CD4-positive, alpha-beta memory T cell (primary cell): ENCODE measurements around the gene PLEKHA7. TPM values are rescaled to one million over a fixed set of nuclear protein-coding genes. Genes with fewer than 3 reads are reported as not detected.

ENCODE experiments used
- CTCF ChIA-PET: fragments of 350-600 bp; sonication (Branson Sonifier 250); formaldehyde crosslinking; loops from one replicate; lab custom pipeline; 2021; ENCODE audit warnings: inconsistent platforms; ENCODE audit not compliant: partially characterized antibody; lab: Charles Lee
- POLR2A ChIA-PET: fragments of 350-600 bp; sonication (Branson Sonifier 250); formaldehyde crosslinking; loops from one replicate; lab custom pipeline; 2021; ENCODE audit not compliant: partially characterized antibody; lab: Charles Lee
- DNase-seq, 5 donors: peaks; one replicate each; pipeline versions ENCODE4 v3.0.0 to v3.0.0-alpha.2; 2020 to 2022; ENCODE audit warnings: mixed read lengths in 1 of 5
- H3K27ac ChIP-seq: one replicate; pipeline ENCODE4 v1.7.0; 2013; ENCODE audit warnings: low read depth, low read length
- H3K27me3 ChIP-seq: 2 replicates; pipeline ENCODE4 v1.7.0; 2013; ENCODE audit warnings: mild to moderate bottlenecking, low read length, moderate library complexity; ENCODE audit not compliant: insufficient read depth
- H3K36me3 ChIP-seq: 2 replicates; pipeline ENCODE4 v1.7.0; 2013; ENCODE audit warnings: mild to moderate bottlenecking, low read length, moderate library complexity; ENCODE audit not compliant: insufficient read depth
- H3K4me1 ChIP-seq: 2 replicates; pipeline ENCODE4 v1.7.0; 2013; ENCODE audit warnings: mild to moderate bottlenecking, low read length, moderate library complexity; ENCODE audit not compliant: insufficient read depth
- H3K4me3 ChIP-seq, 2 donors: one replicate each; pipeline ENCODE4 v1.7.0; 2013; ENCODE audit warnings: low read length in 2 of 2, mild to moderate bottlenecking in 1 of 2
- H3K9me3 ChIP-seq, 2 donors: one replicate each; pipeline ENCODE4 v1.7.0; 2013; ENCODE audit warnings: low read length in 2 of 2, control low read depth in 1 of 2; ENCODE audit not compliant: control insufficient read depth in 1 of 2
- H3K27ac Mint-ChIP-seq, 7 donors: one replicate each; pipeline ENCODE4 v1.8.0; 2020 to 2021; ENCODE audit warnings: mixed read lengths in 7 of 7, mild to moderate bottlenecking in 6 of 7, inconsistent platforms in 3 of 7, moderate library complexity in 3 of 7
- H3K27me3 Mint-ChIP-seq, 2 donors: one replicate each; pipeline ENCODE4 v1.8.0; 2020 to 2021; ENCODE audit warnings: mixed read lengths in 2 of 2
- H3K36me3 Mint-ChIP-seq, 2 donors: one replicate each; pipeline ENCODE4 v1.8.0; 2020 to 2021; ENCODE audit warnings: mixed read lengths in 2 of 2, inconsistent platforms in 1 of 2, mild to moderate bottlenecking in 1 of 2
- H3K4me1 Mint-ChIP-seq, 4 donors: one replicate each; pipeline ENCODE4 v1.8.0; 2020 to 2021; ENCODE audit warnings: mixed read lengths in 4 of 4, mild to moderate bottlenecking in 1 of 4
- H3K4me3 Mint-ChIP-seq, 8 donors: one replicate each; pipeline ENCODE4 v1.8.0; 2020 to 2021; ENCODE audit warnings: mixed read lengths in 8 of 8, mild to moderate bottlenecking in 7 of 8, moderate library complexity in 6 of 8, inconsistent platforms in 3 of 8
- H3K9me3 Mint-ChIP-seq, 8 donors: one replicate each; pipeline ENCODE4 v1.8.0; 2020 to 2021; ENCODE audit warnings: mixed read lengths in 8 of 8, mild to moderate bottlenecking in 5 of 8, inconsistent platforms in 3 of 8, moderate library complexity in 1 of 8
- intact Hi-C: fragments of 100-400 bp; cut with micrococcal nuclease; formaldehyde crosslinking; loops from one replicate; pipeline ENCODE4 v1.15.1; 2023
- polyA plus RNA-seq, 2 donors: library from polyadenylated mRNA; unstranded; fragments of 300-500 nt; fragmentation: Illumina TruSeq; gene quantifications; one replicate each; pipeline ENCODE4 v1.2.3, GENCODE V29; 2021
- total RNA-seq, 2 experiments: library from RNA; stranded (reverse); gene quantifications; one replicate each; pipeline ENCODE4 v1.2.3, GENCODE V29; 2021

PLEKHA7 gene
- total and polyA plus RNA-seq, 4 experiments from 2014 or later: 1.6 to 8.3 (median 6.0) TPM

DNA sequence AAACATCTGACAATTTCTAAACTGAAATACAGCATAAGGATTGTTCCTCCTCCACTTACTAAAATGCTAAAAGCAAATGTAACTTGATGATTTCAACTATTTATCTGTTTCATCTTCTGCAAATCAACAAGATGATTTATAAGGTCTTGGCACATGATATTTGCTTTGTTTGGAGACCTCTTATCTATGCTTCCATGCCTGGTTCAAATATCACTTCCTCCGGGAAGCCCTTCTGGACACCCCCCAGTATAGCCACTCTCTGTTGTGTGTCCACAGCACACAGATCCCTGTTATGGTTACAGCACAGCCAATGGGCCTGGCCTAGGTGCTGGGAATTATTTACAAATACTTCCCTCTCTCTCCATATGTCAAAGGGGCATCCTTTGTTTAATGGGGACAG, 160.9 kb downstream of the PLEKHA7 start:
- Mint-ChIP-seq H3K27ac (peak overlapping the region in 1 of 7 donors; percentile 42), H3K4me3 (no peak overlapping the region), H3K27me3 (no peaks in the 10 kb centered on the region), H3K4me1 (no peaks in the 10 kb centered on the region), H3K36me3 (peaks cover 17 to 28% of the 10 kb centered on the region in 2 donors), H3K9me3 (no peaks in the 10 kb centered on the region)
- no peaks in the 10 kb centered on the region for H3K9me3 ChIP-seq
- H3K4me3 ChIP-seq: no peak overlapping the region
- ChIA-PET POLR2A (no interaction called here), CTCF (no interaction called here)
- no peaks in the 10 kb centered on the region for H3K4me1 ChIP-seq
- no peak overlapping the region for H3K27ac ChIP-seq
- no peaks in the 10 kb centered on the region for H3K27me3 ChIP-seq
- no peaks in the 10 kb centered on the region for H3K36me3 ChIP-seq
- intact Hi-C loops: no loop called here
- DNase-seq: no peak

- no peaks in the 10 kb centered on the region for H3K9me3 ChIP-seq
- peaks cover 8 to 18% of the 10 kb centered on the region in 2 donors for H3K36me3 Mint-ChIP-seq
- no peak overlapping the region for H3K4me3 Mint-ChIP-seq
- no peak overlapping the region for H3K27ac ChIP-seq
- no peaks in the 10 kb centered on the region for H3K4me1 Mint-ChIP-seq
- CTCF ChIA-PET: no interaction called here
- no peaks in the 10 kb centered on the region for H3K36me3 ChIP-seq
- H3K4me3 ChIP-seq: no peak overlapping the region
- H3K27ac Mint-ChIP-seq: no peak overlapping the region
- no peaks in the 10 kb centered on the region for H3K4me1 ChIP-seq
- no peak for DNase-seq
- no peaks in the 10 kb centered on the region for H3K9me3 Mint-ChIP-seq
- intact Hi-C loops: no loop called here
- POLR2A ChIA-PET: no interaction called here
- H3K27me3 Mint-ChIP-seq: no peaks in the 10 kb centered on the region
- no peaks in the 10 kb centered on the region for H3K27me3 ChIP-seq
These were observed 167.9 kb downstream of the PLEKHA7 start for GRCh38 chr11:16846305-16846704.

GRCh38 chr11:16844268-16844771, 169.9 kb downstream of the PLEKHA7 start:
- Histone ChIP-seq H3K27me3 (no peaks in the 10 kb centered on the region), H3K4me1 (no peaks in the 10 kb centered on the region), H3K27ac (no peak overlapping the region), H3K9me3 (no peaks in the 10 kb centered on the region), H3K4me3 (no peak overlapping the region), H3K36me3 (no peaks in the 10 kb centered on the region)
- H3K4me1 Mint-ChIP-seq: no peaks in the 10 kb centered on the region
- intact Hi-C loops: no loop called here
- POLR2A ChIA-PET: no interaction called here
- H3K36me3 Mint-ChIP-seq: peaks cover 8 to 31% of the 10 kb centered on the region in 2 donors
- DNase-seq: no peak
- H3K9me3 Mint-ChIP-seq: no peaks in the 10 kb centered on the region
- CTCF ChIA-PET: interaction anchor here (1.0 kb wide), 1 partner anchor 24 kb away, joined by 3 read pairs; no protein-coding TSS in a partner anchor
- no peak overlapping the region for H3K4me3 Mint-ChIP-seq
- H3K27ac Mint-ChIP-seq: no peak overlapping the region
- no peaks in the 10 kb centered on the region for H3K27me3 Mint-ChIP-seq

GRCh38 chr11:16843294-16843693, 170.9 kb downstream of the PLEKHA7 start:
- CTCF ChIA-PET: no interaction called here
- Mint-ChIP-seq H3K4me3 (no peak overlapping the region), H3K9me3 (no peaks in the 10 kb centered on the region), H3K36me3 (peaks cover 8 to 31% of the 10 kb centered on the region in 2 donors), H3K4me1 (no peaks in the 10 kb centered on the region), H3K27me3 (no peaks in the 10 kb centered on the region), H3K27ac (no peak overlapping the region)
- Histone ChIP-seq H3K27me3 (no peaks in the 10 kb centered on the region), H3K9me3 (no peaks in the 10 kb centered on the region), H3K4me1 (no peaks in the 10 kb centered on the region), H3K27ac (no peak overlapping the region), H3K4me3 (no peak overlapping the region), H3K36me3 (no peaks in the 10 kb centered on the region)
- POLR2A ChIA-PET: no interaction called here
- no peak for DNase-seq
- intact Hi-C loops: no loop called here

GRCh38 chr11:16841984-16842383, 172.2 kb downstream of the PLEKHA7 start:
- intact Hi-C loops: no loop called here
- H3K9me3 Mint-ChIP-seq: no peaks in the 10 kb centered on the region

GRCh38 chr11:16841481-16841880, 172.7 kb downstream of the PLEKHA7 start:
- H3K9me3 Mint-ChIP-seq: no peaks in the 10 kb centered on the region
- no peak overlapping the region for H3K4me3 ChIP-seq
- peaks cover 11 to 28% of the 10 kb centered on the region in 2 donors for H3K36me3 Mint-ChIP-seq
- DNase-seq: no peak
- H3K4me3 Mint-ChIP-seq: no peak overlapping the region
- CTCF ChIA-PET: no interaction called here
- no peaks in the 10 kb centered on the region for H3K36me3 ChIP-seq
- POLR2A ChIA-PET: no interaction called here
- intact Hi-C loops: no loop called here
- no peaks in the 10 kb centered on the region for H3K27me3 Mint-ChIP-seq
- H3K4me1 ChIP-seq: no peaks in the 10 kb centered on the region
- no peaks in the 10 kb centered on the region for H3K4me1 Mint-ChIP-seq
- no peaks in the 10 kb centered on the region for H3K9me3 ChIP-seq
- H3K27ac ChIP-seq: no peak overlapping the region
- H3K27me3 ChIP-seq: no peaks in the 10 kb centered on the region
- no peak overlapping the region for H3K27ac Mint-ChIP-seq

More at GRCh38 chr11:16841984-16842383, 172.2 kb downstream of the PLEKHA7 start:
- no peak for DNase-seq
- Mint-ChIP-seq H3K27ac (no peak overlapping the region), H3K36me3 (peaks cover 11 to 31% of the 10 kb centered on the region in 2 donors), H3K27me3 (no peaks in the 10 kb centered on the region), H3K4me1 (no peaks in the 10 kb centered on the region), H3K4me3 (no peak overlapping the region)
- ChIA-PET POLR2A (no interaction called here), CTCF (no interaction called here)
- no peaks in the 10 kb centered on the region for H3K4me1 ChIP-seq
- H3K4me3 ChIP-seq: no peak overlapping the region
- H3K36me3 ChIP-seq: no peaks in the 10 kb centered on the region
- no peaks in the 10 kb centered on the region for H3K27me3 ChIP-seq
- no peaks in the 10 kb centered on the region for H3K9me3 ChIP-seq
- H3K27ac ChIP-seq: no peak overlapping the region

DNA sequence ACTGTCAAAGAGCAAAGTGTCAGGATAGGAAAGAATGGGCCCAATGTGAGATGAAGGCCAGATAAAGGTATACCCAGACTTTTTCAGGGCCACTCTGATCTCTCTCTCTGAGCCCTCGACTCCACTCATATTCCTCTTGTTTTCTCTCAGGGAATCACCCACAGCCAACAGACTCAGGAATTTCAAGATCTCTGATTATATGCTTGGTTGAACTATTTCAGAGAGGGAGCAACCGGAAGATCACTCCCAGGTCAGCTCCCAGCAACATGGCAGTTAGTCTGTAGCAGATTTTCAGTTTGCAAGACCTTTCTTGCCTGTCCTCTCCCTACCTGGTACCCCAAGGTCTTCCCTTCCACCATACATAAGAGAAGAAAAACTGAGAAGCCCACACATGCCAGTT, 173.3 kb downstream of the PLEKHA7 start:
- POLR2A ChIA-PET: no interaction called here
- intact Hi-C loops: no loop called here
- Histone ChIP-seq H3K27me3 (no peaks in the 10 kb centered on the region), H3K36me3 (no peaks in the 10 kb centered on the region), H3K4me3 (no peak overlapping the region), H3K9me3 (no peaks in the 10 kb centered on the region), H3K4me1 (no peaks in the 10 kb centered on the region), H3K27ac (no peak overlapping the region)
- Mint-ChIP-seq H3K9me3 (no peaks in the 10 kb centered on the region), H3K27me3 (no peaks in the 10 kb centered on the region), H3K27ac (no peak overlapping the region), H3K4me1 (no peaks in the 10 kb centered on the region), H3K36me3 (peaks cover 11 to 28% of the 10 kb centered on the region in 2 donors), H3K4me3 (no peak overlapping the region)
- DNase-seq: no peak
- CTCF ChIA-PET: no interaction called here

GRCh38 chr11:16839821-16840220, 174.4 kb downstream of the PLEKHA7 start:
- ChIA-PET CTCF (no interaction called here), POLR2A (no interaction called here)
- DNase-seq: no peak
- Histone ChIP-seq H3K4me3 (no peak overlapping the region), H3K9me3 (no peaks in the 10 kb centered on the region), H3K27me3 (no peaks in the 10 kb centered on the region), H3K36me3 (no peaks in the 10 kb centered on the region), H3K27ac (no peak overlapping the region), H3K4me1 (no peaks in the 10 kb centered on the region)
- no peaks in the 10 kb centered on the region for H3K27me3 Mint-ChIP-seq
- no peaks in the 10 kb centered on the region for H3K4me1 Mint-ChIP-seq
- peaks cover 12 to 26% of the 10 kb centered on the region in 2 donors for H3K36me3 Mint-ChIP-seq
- no peaks in the 10 kb centered on the region for H3K9me3 Mint-ChIP-seq
- H3K27ac Mint-ChIP-seq: no peak overlapping the region
- intact Hi-C loops: no loop called here
- no peak overlapping the region for H3K4me3 Mint-ChIP-seq
